ENCODE results near the gene CNPY4.

Gene CNPY4

DNA sequence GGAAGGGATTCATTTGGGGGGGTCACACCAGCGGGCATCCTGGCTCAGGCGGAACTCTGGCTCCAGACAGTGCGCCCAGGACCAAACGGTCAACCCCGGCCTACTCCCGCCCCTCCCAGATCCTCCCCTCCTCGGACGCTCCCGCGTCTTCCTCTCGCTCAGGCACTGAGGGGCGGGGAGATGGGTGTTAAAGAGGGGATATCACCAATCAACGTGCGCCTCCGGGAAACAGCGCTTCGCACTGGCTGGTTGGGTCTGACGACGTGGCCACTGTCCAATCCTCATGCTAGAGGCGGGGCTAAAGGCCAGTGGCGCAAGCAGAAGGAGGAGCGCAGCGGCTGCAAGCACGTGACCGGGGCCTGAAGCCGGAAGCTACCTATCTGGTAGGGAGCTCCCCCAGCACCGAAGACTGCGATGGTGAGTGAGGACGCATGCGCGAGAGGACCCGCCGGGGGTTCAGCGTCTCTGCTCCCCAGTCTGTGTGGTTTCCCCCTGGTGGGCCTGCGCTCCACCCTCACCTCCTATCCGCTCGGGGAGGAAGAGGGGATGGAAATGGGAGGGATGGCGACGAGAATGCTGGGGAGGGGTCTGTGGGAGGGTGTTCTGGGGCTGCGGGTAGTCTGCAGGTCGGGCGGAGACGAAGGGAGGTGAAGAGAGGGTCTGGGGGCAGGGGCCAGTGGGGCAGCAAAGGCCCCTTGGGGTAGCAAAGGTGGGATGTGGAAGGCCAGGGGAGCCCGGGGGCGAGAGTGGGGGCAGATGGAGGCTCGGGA is 29.3 kb downstream of the CNPY4 start, which contains the start of gene LAMTOR4:
Gene LAMTOR4 (plus strand): TSS at position 360 of the 770 bp plus-strand sequence. CDS start 55 bp downstream, at position 415.
- peak; percentile 98 for DNase-seq (ENCODE audit: low spot score)

- no peak for DNase-seq (ENCODE audit: low spot score)
Measured at GRCh38 chr7:100152404-100152803, 33.0 kb downstream of the CNPY4 start.

DNA sequence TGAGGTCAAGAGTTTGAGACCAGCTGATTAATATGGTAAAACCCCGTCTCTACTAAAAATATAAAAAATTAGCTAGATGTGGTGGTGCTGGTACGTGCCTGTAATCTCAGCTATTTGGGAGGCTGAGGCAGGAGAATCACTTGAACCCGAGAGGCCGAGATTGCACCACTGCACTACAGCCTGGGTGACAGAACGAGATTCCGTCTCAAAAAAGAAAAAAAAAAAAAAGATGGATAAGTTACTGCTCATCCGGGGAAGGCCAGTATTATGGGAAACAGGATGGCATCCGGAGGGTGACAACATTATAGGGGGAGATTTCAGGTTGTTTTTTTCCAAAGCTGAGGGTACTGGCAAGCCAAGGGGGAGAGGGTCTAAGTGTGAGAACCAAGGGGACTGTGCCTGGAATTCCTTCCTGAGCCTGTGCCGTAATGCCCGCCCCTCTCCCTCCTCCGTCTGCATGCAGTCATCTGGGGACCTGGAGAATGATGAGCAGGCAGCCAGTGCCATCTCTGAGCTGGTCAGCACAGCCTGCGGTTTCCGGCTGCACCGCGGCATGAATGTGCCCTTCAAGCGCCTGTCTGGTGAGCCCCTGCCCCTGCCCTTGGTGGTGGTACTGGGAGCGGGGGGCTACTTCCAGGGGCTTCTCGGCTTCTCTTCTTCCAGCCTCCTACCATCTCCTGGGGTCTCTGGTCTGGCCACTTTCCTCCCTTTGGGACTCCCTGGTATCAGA is 33.7 kb downstream of the CNPY4 start:
- no peak for DNase-seq (ENCODE audit: low spot score)

- no peak for DNase-seq (ENCODE audit: low spot score)
Measured at GRCh38 chr7:100153708-100154535, 34.5 kb downstream of the CNPY4 start.

GRCh38 chr7:100154651-100155491 is 35.4 kb downstream of the CNPY4 start:
- no peak for DNase-seq (ENCODE audit: low spot score)

GRCh38 chr7:100155553-100156317 is 36.3 kb downstream of the CNPY4 start:
- no peak for DNase-seq (ENCODE audit: low spot score)

DNA sequence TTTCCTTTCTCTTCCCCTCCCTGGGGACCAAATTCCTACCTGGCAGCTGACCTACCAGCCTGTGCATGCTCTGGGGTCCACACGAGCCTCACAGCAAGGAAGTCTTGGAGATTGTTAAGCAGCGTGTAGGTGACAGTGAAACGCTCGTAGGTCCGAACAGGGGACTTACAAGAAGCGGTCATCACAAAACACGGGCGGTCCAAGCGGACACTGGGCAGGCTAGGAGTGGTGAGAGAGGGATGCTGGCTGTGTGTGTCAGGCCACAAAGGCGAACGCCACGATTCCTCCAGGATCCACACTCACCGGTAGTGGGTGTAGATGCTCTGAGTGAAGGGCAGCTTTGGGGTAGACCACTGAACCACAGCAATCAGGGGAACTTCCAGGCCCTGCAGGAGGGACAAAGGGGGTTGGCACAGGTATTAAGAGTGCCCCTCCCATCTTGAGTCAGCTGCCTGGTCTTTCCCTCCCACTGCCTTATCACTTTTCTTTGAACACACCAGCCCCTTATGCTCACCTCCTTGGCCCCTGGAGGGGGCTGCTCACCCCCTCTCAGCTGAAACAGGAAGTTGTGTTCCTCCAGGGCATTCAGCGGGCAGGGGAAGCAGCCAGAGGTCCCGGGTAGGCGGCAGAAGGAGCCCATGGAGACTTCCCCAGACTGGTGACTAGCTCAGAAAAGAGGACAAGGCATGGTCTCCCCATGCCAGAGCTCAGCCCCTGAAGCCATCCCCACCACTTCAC is 37.1 kb downstream of the CNPY4 start:
- DNase-seq (ENCODE audit: low spot score), result no peak

DNA sequence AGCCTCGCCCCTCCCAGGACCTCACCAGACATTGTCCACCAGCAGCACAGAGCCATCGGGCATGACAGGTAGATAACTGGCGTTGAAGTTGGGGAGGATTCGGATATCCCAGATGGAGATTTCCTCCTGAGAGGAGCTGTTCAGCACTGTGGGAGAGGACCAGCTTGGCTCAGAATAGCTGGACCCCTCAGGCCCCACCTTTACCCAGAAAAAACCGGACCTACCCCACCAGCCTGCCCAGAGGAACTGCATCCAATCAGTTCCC is 37.6 kb downstream of the CNPY4 start:
- no peak for DNase-seq (ENCODE audit: low spot score)

GRCh38 chr7:100157334-100158228 is 38.1 kb downstream of the CNPY4 start:
- DNase-seq (ENCODE audit: low spot score), result no peak

DNA sequence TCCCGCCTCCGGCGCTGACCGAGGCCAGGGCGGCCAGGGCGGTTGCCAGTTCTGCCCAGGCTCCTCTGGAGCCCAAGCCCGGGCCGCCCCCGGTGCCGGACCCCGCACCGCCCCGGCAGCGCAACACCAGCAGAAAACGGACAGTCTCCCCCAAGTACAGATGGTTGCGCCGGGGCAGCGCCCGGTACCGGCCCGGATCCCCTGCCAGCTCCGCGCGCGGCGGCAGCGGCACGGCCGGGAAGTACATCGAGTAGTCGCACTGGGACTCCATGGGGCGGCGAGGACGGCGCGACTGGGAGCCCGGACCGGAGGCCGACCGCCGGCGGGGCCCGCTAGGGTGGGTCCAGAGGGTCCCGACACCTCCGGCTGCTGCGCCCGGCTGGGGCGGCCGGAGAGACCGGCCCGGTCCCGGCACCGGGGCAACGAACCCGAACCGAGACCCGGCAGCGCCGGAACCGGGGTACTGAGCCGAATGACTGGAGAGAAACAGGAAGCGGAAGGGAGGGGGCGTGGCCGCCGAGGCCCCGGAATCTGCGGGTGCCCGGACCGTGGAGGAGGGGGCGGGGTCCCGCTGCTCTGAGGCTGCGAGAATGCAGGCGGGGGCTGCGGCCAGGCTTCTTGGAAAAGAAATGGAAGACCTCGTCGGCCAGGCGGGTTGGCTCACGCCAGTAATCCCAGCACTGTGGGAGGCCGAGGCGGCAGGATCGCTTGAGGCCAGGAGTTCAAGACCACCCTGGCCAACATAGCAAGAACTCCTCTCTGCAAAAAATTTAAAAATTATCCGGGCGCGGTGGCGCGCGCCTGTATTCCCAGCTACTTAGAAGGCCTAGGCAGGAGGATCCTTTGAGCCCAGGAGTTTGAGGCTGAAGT is 39.0 kb downstream of the CNPY4 start, which contains the start of gene TRAPPC14:
Gene TRAPPC14 (minus strand): TSS at position 495 of the 870 bp plus-strand sequence. CDS start 224 bp downstream, at position 271.
- DNase-seq (ENCODE audit: low spot score), result peak; percentile 62

- DNase-seq (ENCODE audit: low spot score), result no peak
Measured at GRCh38 chr7:100159099-100159623, 39.7 kb downstream of the CNPY4 start.

GRCh38 chr7:100160067-100160466 is 40.6 kb downstream of the CNPY4 start:
- DNase-seq (ENCODE audit: low spot score), result no peak

GRCh38 chr7:100163006-100163531 is 43.6 kb downstream of the CNPY4 start:
- no peak for DNase-seq (ENCODE audit: low spot score)

DNA sequence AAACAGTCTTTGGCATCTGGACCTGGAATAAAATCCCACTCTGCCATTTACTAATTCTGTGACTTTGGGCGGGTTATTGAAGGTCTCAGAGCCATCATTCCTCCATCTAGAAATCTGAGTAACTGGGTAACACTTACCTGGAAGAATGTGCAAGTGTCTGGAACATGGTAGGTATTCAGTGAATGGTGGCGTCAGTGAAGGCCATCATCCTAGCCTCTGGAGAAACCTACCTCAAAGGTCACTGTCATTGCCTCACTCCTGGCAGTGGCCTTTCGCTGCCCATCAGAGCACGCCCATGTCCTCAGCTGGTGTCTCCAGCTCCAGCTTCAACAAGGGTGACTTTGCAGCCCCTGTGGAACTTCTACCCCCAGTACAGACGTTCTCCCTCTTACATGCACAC is 44.4 kb downstream of the CNPY4 start:
- DNase-seq (ENCODE audit: low spot score), result no peak

DNA sequence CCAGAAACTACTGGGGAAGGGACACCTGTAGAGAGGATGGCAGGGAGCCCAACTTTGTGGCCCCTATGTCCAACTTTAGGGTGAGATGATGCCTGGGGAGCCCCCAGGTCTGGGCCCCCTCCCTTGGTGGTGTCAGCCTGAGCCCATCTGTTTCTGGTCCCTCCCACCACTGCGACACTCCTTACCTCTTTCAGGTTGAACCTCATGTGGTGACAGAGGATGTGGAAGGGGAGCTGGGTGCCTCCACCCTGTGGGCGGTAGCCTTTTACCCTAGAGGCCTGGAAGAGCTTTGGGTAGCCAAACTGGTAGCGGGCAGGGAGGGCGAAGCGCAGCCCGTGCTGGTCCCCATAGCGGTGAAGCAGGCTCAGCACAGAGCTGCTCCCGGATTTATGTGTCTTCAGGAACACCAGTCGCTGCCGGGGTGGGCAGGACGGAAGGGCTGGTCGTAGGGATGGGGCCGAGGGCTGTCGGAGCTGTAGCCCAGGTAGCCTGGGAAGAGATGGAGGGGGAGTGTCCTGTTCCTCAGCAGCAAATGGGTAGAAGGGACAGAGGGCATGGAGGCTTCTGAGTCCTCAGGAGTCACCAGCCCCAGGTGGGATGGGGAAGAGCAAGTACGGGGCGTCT is 47.0 kb downstream of the CNPY4 start:
- DNase-seq (ENCODE audit: low spot score), result no peak

- no peak for DNase-seq (ENCODE audit: low spot score)
Measured at GRCh38 chr7:100166970-100167911, 47.8 kb downstream of the CNPY4 start.
